Activated CD4-positive, alpha-beta T cell treated with anti-CD3 and anti-CD28 coated beads for 48 hours (primary cell): ENCODE data around the gene CPNE1.
"Not testable (repeated sequence)": the region's sequence is repeated elsewhere in the genome, so short reads cannot be mapped to it uniquely, and the experiment has no call there.

Source experiments
- DNase-seq: peaks from one replicate; pipeline ENCODE4 v3.0.0-alpha.2; 2020

The CPNE1 gene

GRCh38 chr20:35664466-35665206, at the start of gene CPNE1, which contains the start of gene RBM12:
CPNE1 (minus strand) TSS chr20:35664900; CDS start chr20:35632923, 31,977 bp downstream.
RBM12 (minus strand) TSS chr20:35664900; CDS start chr20:35655322, 9,578 bp downstream.
- peak; percentile 95 for DNase-seq

- no peak for DNase-seq
Observed at GRCh38 chr20:35714127-35714526, 49.4 kb upstream of the CPNE1 start.

- DNase-seq: not testable (repeated sequence)
Observed at GRCh38 chr20:35713120-35713519, 48.4 kb upstream of the CPNE1 start.

GRCh38 chr20:35711588-35712209, 47.0 kb upstream of the CPNE1 start:
- no peak for DNase-seq

- DNase-seq: no peak
Observed at GRCh38 chr20:35710884-35711587, 46.3 kb upstream of the CPNE1 start.

- DNase-seq: no peak
Observed at GRCh38 chr20:35710039-35710438, 45.3 kb upstream of the CPNE1 start.

- no peak for DNase-seq
Observed at GRCh38 chr20:35709259-35709658, 44.6 kb upstream of the CPNE1 start.

- no peak for DNase-seq
Observed at GRCh38 chr20:35708502-35708901, 43.8 kb upstream of the CPNE1 start.

- DNase-seq: not testable (repeated sequence)
Observed at GRCh38 chr20:35706591-35707529, 42.2 kb upstream of the CPNE1 start.

GRCh38 chr20:35705894-35706293, 41.2 kb upstream of the CPNE1 start:
- DNase-seq: not testable (repeated sequence)

GRCh38 chr20:35704514-35705261, 40.0 kb upstream of the CPNE1 start:
- no peak for DNase-seq

- DNase-seq: no peak
Observed at GRCh38 chr20:35702824-35703695, 38.4 kb upstream of the CPNE1 start.

GRCh38 chr20:35702051-35702823, 37.5 kb upstream of the CPNE1 start:
- DNase-seq: no peak

GRCh38 chr20:35700625-35701148, 36.0 kb upstream of the CPNE1 start:
- DNase-seq: no peak

GRCh38 chr20:35699957-35700624, 35.4 kb upstream of the CPNE1 start:
- DNase-seq: no peak

GRCh38 chr20:35699127-35699956, 34.6 kb upstream of the CPNE1 start, which contains the start of the genes NFS1 and ROMO1:
NFS1 (minus strand) TSS chr20:35699352; CDS start chr20:35699288, 64 bp downstream.
ROMO1 (plus strand) TSS chr20:35699405; CDS start chr20:35699633, 228 bp downstream.
- peak; percentile 91 for DNase-seq

- DNase-seq: no peak
Observed at GRCh38 chr20:35698298-35699126, 33.8 kb upstream of the CPNE1 start.
